LoVo (cell line): ENCODE measurements around the gene IKZF5.

ENCODE experiments used
- DNase-seq: peaks from one replicate; pipeline ENCODE4 v3.0.0-alpha.2; 2016; ENCODE audit warnings: low spot score

The IKZF5 gene

GRCh38 chr10:122980209-122981065, 28.2 kb downstream of the IKZF5 start, which contains the start of gene PSTK:
Gene PSTK, plus strand, starts transcription at chr10:122980401. Its CDS starts 79 bp downstream, at chr10:122980480.
- peak; percentile 90 for DNase-seq

- DNase-seq, result no peak
Measured at GRCh38 chr10:122974543-122975064, 34.0 kb downstream of the IKZF5 start.

- no peak for DNase-seq
Measured at GRCh38 chr10:122974023-122974422, 34.6 kb downstream of the IKZF5 start.

GRCh38 chr10:122968698-122969097, 39.9 kb downstream of the IKZF5 start:
- DNase-seq, result no peak

- no peak for DNase-seq
Measured at GRCh38 chr10:122966879-122967278, 41.7 kb downstream of the IKZF5 start.

GRCh38 chr10:122962405-122962804, 46.2 kb downstream of the IKZF5 start:
- no peak for DNase-seq

- peak; percentile 3 for DNase-seq
Measured at GRCh38 chr10:122957474-122957873, 51.1 kb downstream of the IKZF5 start.

GRCh38 chr10:122955892-122956291, 52.7 kb downstream of the IKZF5 start:
- no peak for DNase-seq

GRCh38 chr10:122954731-122955050, 53.9 kb downstream of the IKZF5 start:
- no peak for DNase-seq

GRCh38 chr10:122953902-122954730, 54.5 kb downstream of the IKZF5 start, which contains the start of gene C10orf88:
Gene C10orf88, minus strand, starts transcription at chr10:122954227. Its CDS starts 49 bp downstream, at chr10:122954178.
- peak; percentile 99 for DNase-seq

- no peak for DNase-seq
Measured at GRCh38 chr10:122949296-122949695, 59.3 kb downstream of the IKZF5 start.
